Measurements from ENCODE around the gene BECN2. TPM values are rescaled to one million over a fixed set of nuclear protein-coding genes. Genes with fewer than 3 reads are reported as not detected.

The BECN2 gene, protein sequence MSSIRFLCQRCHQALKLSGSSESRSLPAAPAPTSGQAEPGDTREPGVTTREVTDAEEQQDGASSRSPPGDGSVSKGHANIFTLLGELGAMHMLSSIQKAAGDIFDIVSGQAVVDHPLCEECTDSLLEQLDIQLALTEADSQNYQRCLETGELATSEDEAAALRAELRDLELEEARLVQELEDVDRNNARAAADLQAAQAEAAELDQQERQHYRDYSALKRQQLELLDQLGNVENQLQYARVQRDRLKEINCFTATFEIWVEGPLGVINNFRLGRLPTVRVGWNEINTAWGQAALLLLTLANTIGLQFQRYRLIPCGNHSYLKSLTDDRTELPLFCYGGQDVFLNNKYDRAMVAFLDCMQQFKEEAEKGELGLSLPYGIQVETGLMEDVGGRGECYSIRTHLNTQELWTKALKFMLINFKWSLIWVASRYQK
- total RNA-seq: not detected
- long read RNA-seq: 0 reads

DNA sequence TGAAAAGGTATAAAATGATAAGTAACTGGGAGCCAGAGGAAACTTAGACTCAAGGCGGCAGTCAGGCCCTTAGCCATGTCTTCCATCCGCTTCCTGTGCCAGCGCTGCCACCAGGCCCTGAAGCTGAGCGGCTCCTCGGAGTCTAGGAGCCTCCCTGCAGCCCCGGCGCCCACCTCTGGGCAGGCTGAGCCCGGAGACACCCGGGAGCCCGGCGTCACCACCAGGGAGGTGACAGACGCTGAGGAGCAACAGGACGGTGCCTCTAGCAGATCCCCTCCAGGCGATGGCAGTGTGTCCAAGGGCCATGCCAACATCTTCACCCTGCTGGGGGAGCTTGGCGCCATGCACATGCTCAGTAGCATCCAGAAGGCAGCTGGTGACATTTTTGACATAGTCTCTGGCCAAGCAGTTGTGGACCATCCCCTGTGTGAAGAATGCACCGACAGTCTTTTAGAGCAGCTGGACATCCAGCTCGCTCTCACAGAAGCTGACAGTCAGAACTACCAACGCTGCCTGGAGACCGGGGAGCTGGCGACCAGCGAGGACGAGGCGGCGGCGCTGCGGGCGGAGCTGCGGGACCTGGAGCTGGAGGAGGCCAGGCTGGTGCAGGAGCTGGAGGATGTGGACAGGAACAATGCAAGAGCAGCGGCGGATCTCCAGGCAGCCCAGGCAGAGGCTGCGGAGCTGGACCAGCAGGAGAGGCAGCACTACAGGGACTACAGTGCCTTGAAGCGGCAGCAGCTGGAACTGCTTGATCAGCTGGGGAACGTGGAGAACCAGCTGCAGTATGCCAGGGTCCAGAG, at the start of gene BECN2:
Gene BECN2 (plus strand): TSS at position 76 of the 803 bp plus-strand sequence. CDS start 0 bp downstream, at position 76.
- DNase-seq (no peak), ATAC-seq (peak in 1 of 4 donors; percentile 35)
- Histone ChIP-seq H3K27ac (no peak within 1 kb of the TSS), H3K27me3 (no peaks in the 10 kb centered on the region), H3K36me3 (no peaks in the 10 kb centered on the region), H3K4me1 (no peaks in the 10 kb centered on the region), H3K9me3 (no peaks in the 10 kb centered on the region), H3K4me3 (no peak within 1 kb of the TSS)
- WGBS (ENCODE audit: insufficient coverage, low coverage, low lambda C conversion rate, missing lambda C conversion rate): 88% methylated on average over 9 of the region's 33 CpGs
- no peak for TF ChIP-seq CTCF (IDR thresholded peaks at IDR 0.05)
- TF ChIP-seq POLR2A (IDR thresholded peaks at IDR 0.05): no peak
- intact Hi-C loops (cut with DNase I): no loop called here

DNA sequence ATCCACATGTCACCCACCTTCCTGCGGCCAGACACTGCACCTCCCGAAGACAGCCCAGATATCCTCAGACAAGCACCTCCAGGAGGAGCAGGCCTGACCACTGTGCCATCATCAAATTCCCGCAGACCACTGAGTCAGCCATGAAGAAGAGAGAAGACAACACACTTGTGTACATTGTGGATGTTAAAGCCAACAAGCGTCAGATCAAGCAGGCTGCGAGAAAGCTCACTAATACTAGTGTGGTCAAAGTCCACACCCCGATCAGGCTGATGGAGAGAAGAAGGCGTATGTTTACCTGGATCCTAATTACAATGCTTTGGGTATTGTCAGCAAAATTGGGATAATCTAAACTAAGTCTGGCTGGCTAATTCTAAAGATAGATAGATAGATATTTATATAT, 41.4 kb upstream of the BECN2 start:
- 40% methylated on average over 5 of the region's 7 CpGs for WGBS (ENCODE audit: insufficient coverage, low coverage, low lambda C conversion rate, missing lambda C conversion rate)
- DNase-seq (no peak), ATAC-seq (no peak)
- Histone ChIP-seq H3K4me1 (no peaks in the 10 kb centered on the region), H3K4me3 (no peak overlapping the region), H3K9me3 (no peaks in the 10 kb centered on the region), H3K27ac (no peak overlapping the region), H3K36me3 (no peaks in the 10 kb centered on the region), H3K27me3 (no peaks in the 10 kb centered on the region)
- intact Hi-C loops (cut with DNase I): no loop called here
- TF ChIP-seq POLR2A (IDR thresholded peaks at IDR 0.05) (no peak), CTCF (IDR thresholded peaks at IDR 0.05) (no peak)

- DNase-seq: no peak
- WGBS (ENCODE audit: insufficient coverage, low coverage, low lambda C conversion rate, missing lambda C conversion rate): 87% methylated on average over 8 of the region's 12 CpGs
- H3K4me3 ChIP-seq: no peak overlapping the region
- no peak overlapping the region for H3K27ac ChIP-seq
- ATAC-seq: no peak
- H3K36me3 ChIP-seq: no peaks in the 10 kb centered on the region
- TF ChIP-seq POLR2A (IDR thresholded peaks at IDR 0.05): no peak
- no peak for TF ChIP-seq CTCF (IDR thresholded peaks at IDR 0.05)
- intact Hi-C loops (cut with DNase I): no loop called here
- no peaks in the 10 kb centered on the region for H3K27me3 ChIP-seq
- no peaks in the 10 kb centered on the region for H3K9me3 ChIP-seq
- no peaks in the 10 kb centered on the region for H3K4me1 ChIP-seq
These were observed 40.1 kb upstream of the BECN2 start for GRCh38 chr1:241917487-241917886.

- TF ChIP-seq CTCF (IDR thresholded peaks at IDR 0.05) (no peak), POLR2A (IDR thresholded peaks at IDR 0.05) (no peak)
- ATAC-seq (peak in 1 of 4 donors; percentile 21), DNase-seq (no peak)
- H3K9me3 ChIP-seq: no peaks in the 10 kb centered on the region
- H3K4me3 ChIP-seq: no peak overlapping the region
- H3K4me1 ChIP-seq: no peaks in the 10 kb centered on the region
- no peak overlapping the region for H3K27ac ChIP-seq
- no peaks in the 10 kb centered on the region for H3K36me3 ChIP-seq
- 59% methylated on average over 3 of the region's 5 CpGs for WGBS (ENCODE audit: insufficient coverage, low coverage, low lambda C conversion rate, missing lambda C conversion rate)
- no peaks in the 10 kb centered on the region for H3K27me3 ChIP-seq
- intact Hi-C loops (cut with DNase I): no loop called here
These were observed 38.7 kb upstream of the BECN2 start for GRCh38 chr1:241918879-241919278.

All from right lobe of liver (tissue), 6 donors.